HepG2 (cell line): ENCODE results near the gene TGM2. TPM values are rescaled to one million over a fixed set of nuclear protein-coding genes. Genes with fewer than 3 reads are reported as not detected.
A peak's percentile ranks its signal among the peaks of the same experiment; 100 is the strongest.

Source experiments
- ARID3A ChIP-seq: IDR thresholded peaks from 2 replicates; pipeline ENCODE4 v1.6.1; 2012; ENCODE audit warnings: low read depth, low read length, improper control_type of control experiment
- ATF4 ChIP-seq, 2 experiments: fragments of 450-650 bp in 1 of 2; sonication (generic) in 1 of 2; formaldehyde crosslinking; IDR thresholded peaks; 2 replicates each; pipeline versions ENCODE4 v1.5.0 to v1.8.0; 2020 to 2022; ENCODE audit warnings: mild to moderate bottlenecking in 1 of 2, missing genetic modification reagents in 1 of 2
- FOXK2 ChIP-seq: fragments of 450-650 bp; IDR thresholded peaks from 2 replicates; pipeline ENCODE4 v1.6.1; 2016
- NFATC3 ChIP-seq: sonication (generic); formaldehyde crosslinking; IDR thresholded peaks from 2 replicates; pipeline ENCODE4 v1.5.1; 2020; ENCODE audit warnings: mild to moderate bottlenecking, missing genetic modification reagents
- PBX3 ChIP-seq: sonication (generic); formaldehyde crosslinking; IDR thresholded peaks from 2 replicates; pipeline ENCODE4 v1.8.1; 2023; ENCODE audit warnings: missing genetic modification reagents, inconsistent platforms, borderline replicate concordance
- RAD21 ChIP-seq: fragments of 450-650 bp; formaldehyde crosslinking; IDR thresholded peaks from 2 replicates; pipeline ENCODE4 v1.5.0; 2020; ENCODE audit warnings: mild to moderate bottlenecking
- REL ChIP-seq: sonication (generic); formaldehyde crosslinking; conservative IDR thresholded peaks from 2 replicates; pipeline ENCODE4 v1.8.0; 2022; ENCODE audit warnings: mild to moderate bottlenecking, missing genetic modification reagents, moderate library complexity
- SALL1 ChIP-seq: sonication (generic); formaldehyde crosslinking; IDR thresholded peaks from 2 replicates; pipeline ENCODE4 v1.8.0; 2022; ENCODE audit warnings: mild to moderate bottlenecking, missing genetic modification reagents
- ZBTB1 ChIP-seq: sonication (generic); formaldehyde crosslinking; IDR thresholded peaks from 2 replicates; pipeline ENCODE4 v1.4.0; 2020; ENCODE audit warnings: missing genetic modification reagents, borderline replicate concordance
- ZC3H4 ChIP-seq: sonication (generic); formaldehyde crosslinking; IDR thresholded peaks from 2 replicates; pipeline ENCODE4 v1.4.0; 2020; ENCODE audit warnings: missing genetic modification reagents, borderline replicate concordance
- ZFP37 ChIP-seq: sonication (generic); formaldehyde crosslinking; IDR thresholded peaks from 2 replicates; pipeline ENCODE4 v1.4.0; 2020; ENCODE audit warnings: missing genetic modification reagents, borderline replicate concordance
- ZIK1 ChIP-seq: sonication (generic); formaldehyde crosslinking; IDR thresholded peaks from 2 replicates; pipeline ENCODE4 v1.5.0; 2020; ENCODE audit warnings: mild to moderate bottlenecking, low read depth, missing genetic modification reagents, borderline replicate concordance
- ZNF331 ChIP-seq: sonication (generic); formaldehyde crosslinking; IDR thresholded peaks from 2 replicates; pipeline ENCODE4 v1.4.0; 2020; ENCODE audit warnings: missing genetic modification reagents
- ZNF354B ChIP-seq: sonication (generic); formaldehyde crosslinking; IDR thresholded peaks from 2 replicates; pipeline ENCODE4 v1.8.0; 2022; ENCODE audit warnings: mild to moderate bottlenecking, missing genetic modification reagents
- ZNF512 ChIP-seq: sonication (generic); formaldehyde crosslinking; IDR thresholded peaks from 2 replicates; pipeline ENCODE4 v1.4.0; 2020; ENCODE audit warnings: mild to moderate bottlenecking, missing genetic modification reagents
- ZNF660 ChIP-seq: sonication (generic); formaldehyde crosslinking; IDR thresholded peaks from 2 replicates; pipeline ENCODE4 v1.5.1; 2020; ENCODE audit warnings: mild to moderate bottlenecking, low read depth, missing genetic modification reagents, borderline replicate concordance
- ZNF746 ChIP-seq: sonication (generic); formaldehyde crosslinking; IDR thresholded peaks from 2 replicates; pipeline ENCODE4 v1.8.0; 2022; ENCODE audit warnings: mild to moderate bottlenecking, missing genetic modification reagents
- ZNF777 ChIP-seq: sonication (generic); formaldehyde crosslinking; IDR thresholded peaks from 2 replicates; pipeline ENCODE4 v1.4.0; 2020; ENCODE audit warnings: missing genetic modification reagents
- ZNF850 ChIP-seq: sonication (generic); formaldehyde crosslinking; conservative IDR thresholded peaks from 2 replicates; pipeline ENCODE4 v1.9.0; 2021; ENCODE audit warnings: mild to moderate bottlenecking, missing genetic modification reagents
- ZSCAN21 ChIP-seq: sonication (generic); formaldehyde crosslinking; IDR thresholded peaks from 2 replicates; pipeline ENCODE4 v1.8.0; 2022; ENCODE audit warnings: mild to moderate bottlenecking, missing genetic modification reagents, moderate library complexity, borderline replicate concordance
- polyA plus RNA-seq, 8 experiments: library from polyadenylated mRNA; depleted of rRNA in 3 of 8; stranded (reverse) in 7 of 8; unstranded in 1 of 8; fragments of >200 nt; fragmentation: Illumina TruSeq in 4 of 8; extraction: Trizol in 4 of 8; gene quantifications; 2 replicates each; pipeline versions ENCODE4 v1.2.1 to v1.2.3, GENCODE V29; 2011 to 2016; ENCODE audit warnings: low read depth in 4 of 8, missing spikeins in 1 of 8, mixed read lengths in 1 of 8; ENCODE audit not compliant: insufficient read depth in 1 of 8
- total RNA-seq, 5 experiments: library from RNA; depleted of rRNA; stranded (reverse); fragments of >200 nt; fragmentation: Illumina TruSeq; extraction: Trizol; gene quantifications; 2 replicates each; pipeline ENCODE4 v1.2.3, GENCODE V29; 2016; ENCODE audit warnings: low read depth in 1 of 5

Gene TGM2
- total and polyA plus RNA-seq, 2 of the 13 experiments (the other 11 are each of a cell fraction or from before 2014, with no cell fraction given): 4.2 to 46.4 TPM

GRCh38 chr20:38143238-38143645 is 21.8 kb downstream of the TGM2 start (continued):
- TF ChIP-seq ZNF354B: peak; percentile 72; the same call in 1 of the 2 replicates
- TF ChIP-seq ZFP37 (CRISPR knock-in tag): peak; percentile 98; the same call in 1 of the 2 replicates
- TF ChIP-seq ZSCAN21 (CRISPR knock-in tag): peak; percentile 91; the same call in 1 of the 2 replicates
- TF ChIP-seq PBX3 (CRISPR knock-in tag): no peak
- TF ChIP-seq REL: peak; percentile 65; the same call in 1 of the 2 replicates
- TF ChIP-seq ATF4 (CRISPR knock-in tag; IDR thresholded peaks at IDR 0.05): peak in 1 of 2 experiments; percentile 95; a peak in 2 of 4 replicates
- peak; percentile 20; the same call in 1 of the 2 replicates for TF ChIP-seq ZC3H4 (CRISPR knock-in tag)
- peak; percentile 94; the same call in 1 of the 2 replicates for TF ChIP-seq NFATC3 (CRISPR knock-in tag)
- peak; percentile 97 for TF ChIP-seq ZNF746 (CRISPR knock-in tag)
- TF ChIP-seq ZNF331: peak; percentile 99
- TF ChIP-seq ZBTB1 (CRISPR knock-in tag): no peak
- TF ChIP-seq FOXK2: peak; percentile 94
- peak; percentile 26; the same call in 1 of the 2 replicates for TF ChIP-seq RAD21 (CRISPR knock-in tag)
- peak; percentile 50; the same call in 1 of the 2 replicates for TF ChIP-seq ZIK1
- no peak for TF ChIP-seq ZNF777 (CRISPR knock-in tag)
- no peak for TF ChIP-seq ZNF512 (CRISPR knock-in tag)
- peak; percentile 99 for TF ChIP-seq SALL1
- no peak for TF ChIP-seq ZNF850
- TF ChIP-seq ARID3A: peak; percentile 86
- no peak for TF ChIP-seq ZNF660 (CRISPR knock-in tag)
